GM20000 (cell line): Measurements from ENCODE around the gene NT5C1B.

Experiments
- DNase-seq: peaks from one replicate; pipeline ENCODE4 v3.0.0; 2012; ENCODE audit warnings: low spot score
- CTCF ChIP-seq: IDR thresholded peaks from 2 replicates; pipeline ENCODE4 v1.5.1; 2012; ENCODE audit warnings: mild to moderate bottlenecking, control low read depth; ENCODE audit errors: extremely low read depth, missing control alignments

The NT5C1B gene

GRCh38 chr2:18600255-18600613 lies 10.9 kb upstream of the NT5C1B start:
- DNase-seq = no peak
- no peak for TF ChIP-seq CTCF

DNA sequence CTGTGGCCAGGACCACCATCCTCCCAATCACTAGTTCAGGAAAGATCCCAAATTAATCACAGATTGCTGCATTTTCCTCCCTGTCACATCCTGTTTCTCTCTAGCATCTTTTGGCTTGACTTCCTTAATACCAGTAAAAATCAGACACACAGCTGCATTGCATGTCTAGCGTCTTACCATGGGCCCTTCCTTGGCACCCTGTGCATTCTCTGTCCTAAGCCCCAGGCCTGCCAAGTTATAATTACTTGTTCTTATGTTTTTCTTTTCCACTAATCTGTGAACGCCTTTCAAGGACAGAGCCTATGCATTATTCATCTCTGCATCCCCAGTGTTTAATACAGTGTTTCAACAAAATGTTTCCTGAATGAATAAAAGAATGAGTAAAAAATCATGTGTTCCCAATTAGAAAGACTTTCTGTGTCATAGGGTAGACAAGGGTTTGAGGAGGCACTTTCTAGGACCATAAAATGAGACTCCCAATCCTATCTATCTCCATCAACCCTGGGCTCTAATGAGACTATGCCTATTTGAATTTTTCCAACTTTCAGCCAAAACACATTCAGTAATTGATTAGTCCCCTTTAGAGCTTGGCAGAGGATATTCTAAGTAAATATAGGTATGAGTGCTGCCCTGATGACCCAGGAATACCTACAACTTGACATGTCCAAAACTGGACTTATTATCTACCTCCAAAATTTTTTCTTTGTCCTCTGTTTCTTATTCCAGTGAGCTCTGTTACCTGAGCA lies 10.3 kb upstream of the NT5C1B start:
- no peak for TF ChIP-seq CTCF
- DNase-seq = no peak

- no peak for TF ChIP-seq CTCF
- no peak for DNase-seq
Observed at GRCh38 chr2:18598848-18599484, 9.6 kb upstream of the NT5C1B start.

DNA sequence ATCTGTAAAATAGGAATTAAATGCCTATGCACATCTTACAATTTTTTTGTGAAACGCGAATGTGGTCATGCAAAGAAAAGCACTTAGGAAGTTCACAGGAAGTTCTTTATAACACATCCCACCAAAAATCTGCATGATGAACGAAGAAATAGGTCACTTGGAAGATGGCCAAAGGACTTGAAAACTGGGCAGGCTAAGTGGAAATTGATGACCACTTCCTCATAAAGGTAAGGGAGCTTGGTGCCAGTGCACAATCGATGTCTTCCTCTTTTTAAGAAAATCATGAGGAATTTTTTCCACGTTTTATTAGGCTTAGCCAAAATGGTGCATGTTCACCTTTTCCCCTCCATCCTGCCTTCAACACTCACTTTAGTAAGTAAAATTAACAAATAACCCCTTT lies 8.2 kb upstream of the NT5C1B start:
- no peak for TF ChIP-seq CTCF
- DNase-seq = no peak

- no peak for DNase-seq
- TF ChIP-seq CTCF = no peak
Observed at GRCh38 chr2:18596993-18597392, 7.6 kb upstream of the NT5C1B start.

GRCh38 chr2:18593496-18593895 lies 4.1 kb upstream of the NT5C1B start:
- DNase-seq = no peak
- TF ChIP-seq CTCF = no peak

- TF ChIP-seq CTCF = no peak
- no peak for DNase-seq
Observed at GRCh38 chr2:18592372-18592771, 3.0 kb upstream of the NT5C1B start.
